ENCODE measurements around the gene COX19. TPM values are rescaled to one million over a fixed set of nuclear protein-coding genes. Genes with fewer than 3 reads are reported as not detected.

The COX19 gene
- total and polyA plus RNA-seq, 4 donors = 5.6 to 17.0 (median 8.0) TPM

- H3K27me3 ChIP-seq (ENCODE audit: control insufficient read depth in 3 of 3, insufficient read depth in 3 of 3, low read length in 2 of 3) = no peaks in the 10 kb centered on the region
- DNase-seq (no peak), ATAC-seq (ENCODE audit: insufficient read depth, low FRiP score) (no peak)
- no peak overlapping the region for H3K9ac ChIP-seq (ENCODE audit: insufficient read depth in 1 of 2, low read length in 2 of 2)
- no peak overlapping the region for H3K4me3 ChIP-seq
- H3K36me3 ChIP-seq (ENCODE audit: control insufficient read depth in 4 of 4, insufficient read depth in 4 of 4, low read length in 4 of 4) = no peaks in the 10 kb centered on the region
- WGBS, 2 donors = 96% methylated on average over 15 of the region's 15 CpGs
- H3K9me3 ChIP-seq (ENCODE audit: control insufficient read depth in 4 of 4, insufficient read depth in 3 of 4, low read length in 3 of 4) = no peaks in the 10 kb centered on the region
- no peak for TF ChIP-seq CTCF (IDR thresholded peaks at IDR 0.05; ENCODE audit: control extremely low read depth, extremely low read depth)
- H3K4me1 ChIP-seq (ENCODE audit: control insufficient read depth in 5 of 5, insufficient read depth in 5 of 5, low read length in 5 of 5) = peaks cover 0 to 18% (median 3%) of the 10 kb centered on the region in 5 donors
- H3K27ac ChIP-seq (ENCODE audit: low read depth in 1 of 2, low read length in 1 of 2) = no peak overlapping the region
These were observed 54.3 kb downstream of the COX19 start for GRCh38 chr7:921071-921461.

- H3K27ac ChIP-seq (ENCODE audit: low read depth in 1 of 2, low read length in 1 of 2) = no peak overlapping the region
- WGBS, 2 donors = 80 to 85% methylated on average over 37 to 40 of the region's 40 CpGs
- TF ChIP-seq CTCF (IDR thresholded peaks at IDR 0.05; ENCODE audit: control extremely low read depth, extremely low read depth) = no peak
- no peaks in the 10 kb centered on the region for H3K36me3 ChIP-seq (ENCODE audit: control insufficient read depth in 4 of 4, insufficient read depth in 4 of 4, low read length in 4 of 4)
- no peaks in the 10 kb centered on the region for H3K27me3 ChIP-seq (ENCODE audit: control insufficient read depth in 3 of 3, insufficient read depth in 3 of 3, low read length in 2 of 3)
- H3K9me3 ChIP-seq (ENCODE audit: control insufficient read depth in 4 of 4, insufficient read depth in 3 of 4, low read length in 3 of 4) = no peaks in the 10 kb centered on the region
- H3K4me3 ChIP-seq = no peak overlapping the region
- no peak overlapping the region for H3K9ac ChIP-seq (ENCODE audit: insufficient read depth in 1 of 2, low read length in 2 of 2)
- H3K4me1 ChIP-seq (ENCODE audit: control insufficient read depth in 5 of 5, insufficient read depth in 5 of 5, low read length in 5 of 5) = peaks cover 0 to 17% (median under 1%) of the 10 kb centered on the region in 5 donors
- DNase-seq (no peak), ATAC-seq (ENCODE audit: insufficient read depth, low FRiP score) (no peak)
These were observed 54.8 kb downstream of the COX19 start for GRCh38 chr7:920351-921070.

- no peaks in the 10 kb centered on the region for H3K36me3 ChIP-seq (ENCODE audit: control insufficient read depth in 4 of 4, insufficient read depth in 4 of 4, low read length in 4 of 4)
- H3K4me3 ChIP-seq = no peak overlapping the region
- H3K27ac ChIP-seq (ENCODE audit: low read depth in 1 of 2, low read length in 1 of 2) = no peak overlapping the region
- no peak for TF ChIP-seq CTCF (IDR thresholded peaks at IDR 0.05; ENCODE audit: control extremely low read depth, extremely low read depth)
- peaks cover 0 to 16% (median 0%) of the 10 kb centered on the region in 5 donors for H3K4me1 ChIP-seq (ENCODE audit: control insufficient read depth in 5 of 5, insufficient read depth in 5 of 5, low read length in 5 of 5)
- 91 to 95% methylated on average over 26 of the region's 26 CpGs for WGBS, 2 donors
- ATAC-seq (ENCODE audit: insufficient read depth, low FRiP score) = no peak
- no peaks in the 10 kb centered on the region for H3K27me3 ChIP-seq (ENCODE audit: control insufficient read depth in 3 of 3, insufficient read depth in 3 of 3, low read length in 2 of 3)
- no peak for DNase-seq
- H3K9ac ChIP-seq (ENCODE audit: insufficient read depth in 1 of 2, low read length in 2 of 2) = no peak overlapping the region
- H3K9me3 ChIP-seq (ENCODE audit: control insufficient read depth in 4 of 4, insufficient read depth in 3 of 4, low read length in 3 of 4) = peaks cover 0 to 2% (median 0%) of the 10 kb centered on the region in 4 donors
These were observed 55.4 kb downstream of the COX19 start for GRCh38 chr7:919924-920341.

- 88 to 96% methylated on average over 13 of the region's 13 CpGs for WGBS, 2 donors
- Histone ChIP-seq H3K4me1 (ENCODE audit: control insufficient read depth in 5 of 5, insufficient read depth in 5 of 5, low read length in 5 of 5) (peaks cover 0 to 16% (median 0%) of the 10 kb centered on the region in 5 donors), H3K27ac (ENCODE audit: low read depth in 1 of 2, low read length in 1 of 2) (no peak overlapping the region), H3K9ac (ENCODE audit: insufficient read depth in 1 of 2, low read length in 2 of 2) (no peak overlapping the region), H3K4me3 (no peak overlapping the region), H3K36me3 (ENCODE audit: control insufficient read depth in 4 of 4, insufficient read depth in 4 of 4, low read length in 4 of 4) (no peaks in the 10 kb centered on the region), H3K27me3 (ENCODE audit: control insufficient read depth in 3 of 3, insufficient read depth in 3 of 3, low read length in 2 of 3) (no peaks in the 10 kb centered on the region), H3K9me3 (ENCODE audit: control insufficient read depth in 4 of 4, insufficient read depth in 3 of 4, low read length in 3 of 4) (peaks cover 0 to 2% (median 0%) of the 10 kb centered on the region in 4 donors)
- no peak for DNase-seq
- no peak for ATAC-seq (ENCODE audit: insufficient read depth, low FRiP score)
- no peak for TF ChIP-seq CTCF (IDR thresholded peaks at IDR 0.05; ENCODE audit: control extremely low read depth, extremely low read depth)
These were observed 56.3 kb downstream of the COX19 start for GRCh38 chr7:919114-919442.

Measured in lung (tissue), 12 donors.